A549 treated with AZD9567 at 1 μM for 4 hours (cell line): Measurements from ENCODE around the gene ZNF791. TPM values are rescaled to one million over a fixed set of nuclear protein-coding genes. Genes with fewer than 3 reads are reported as not detected.

Experiments used
- total RNA-seq: library from RNA; stranded (reverse); fragments of 200-300 nt; extraction: Qiagen RNA extraction; gene quantifications from 5 replicates; pipeline ENCODE4 v1.2.3, GENCODE V29; 2022; ENCODE audit not compliant: insufficient read depth

ZNF791 gene
- total RNA-seq: 4.5 to 11.0 TPM (median 5.7 TPM) in 5 replicates

GRCh38 chr19:12610540-12611360 is at the start of gene ZNF791, which contains the start of gene ZNF490:
Gene ZNF791, plus strand, starts transcription at chr19:12610920. Its CDS starts 160 bp downstream, at chr19:12611080.
Gene ZNF490, minus strand, starts transcription at chr19:12610813. Its CDS starts 133 bp downstream, at chr19:12610680.

GRCh38 chr19:12666265-12667048 is 55.7 kb downstream of the ZNF791 start, which contains the start of the genes MAN2B1 and WDR83:
Gene MAN2B1, minus strand, starts transcription at chr19:12666742. Its CDS starts 41 bp downstream, at chr19:12666701.
Gene WDR83, plus strand, starts transcription at chr19:12666807. Its CDS starts 2,984 bp downstream, at chr19:12669791.

GRCh38 chr19:12681074-12681987 is 70.6 kb downstream of the ZNF791 start, which contains the start of gene DHPS:
Gene DHPS, minus strand, starts transcription at chr19:12681880. Its CDS starts 114 bp downstream, at chr19:12681766.

Other genes with a start within 250 kb of the ZNF791 start
- gene ZNF442, start 245.2 kb upstream of the ZNF791 start, total RNA-seq: not detected in 5 replicates
- 1.5 to 3.3 TPM (median 1.7 TPM) in 5 replicates for gene ZNF799, start 209.6 kb upstream of the ZNF791 start, total RNA-seq
- 0.93 to 1.1 TPM (median 1.0 TPM) in 5 replicates for gene ZNF443, start 169.9 kb upstream of the ZNF791 start, total RNA-seq
- gene ZNF709, start 126.1 kb upstream of the ZNF791 start, total RNA-seq: not detected in 5 replicates
- 1.8 to 2.4 TPM (median 2.1 TPM) in 5 replicates for gene ZNF564, start 59.4 kb upstream of the ZNF791 start, total RNA-seq
- gene ZNF490, start 107 bp upstream of the ZNF791 start, total RNA-seq: 0.54 to 3.3 TPM (median 0.66 TPM) in 5 replicates
- gene MAN2B1, start 55.8 kb downstream of the ZNF791 start, total RNA-seq: 19.1 to 30.7 TPM (median 22.0 TPM) in 5 replicates
- gene WDR83, start 55.9 kb downstream of the ZNF791 start, total RNA-seq: 8.4 to 11.5 TPM (median 10.0 TPM) in 5 replicates
- gene DHPS, start 71.0 kb downstream of the ZNF791 start, total RNA-seq: 29.7 to 49.1 TPM (median 48.2 TPM) in 5 replicates
- not detected in 5 replicates for gene GNG14, start 77.1 kb downstream of the ZNF791 start, total RNA-seq
- gene FBXW9, start 85.7 kb downstream of the ZNF791 start, total RNA-seq: 11.4 to 14.6 TPM (median 13.9 TPM) in 5 replicates
- 31.3 to 35.3 TPM (median 33.6 TPM) in 5 replicates for gene TNPO2, start 113.0 kb downstream of the ZNF791 start, total RNA-seq
- gene TRIR, start 123.8 kb downstream of the ZNF791 start, total RNA-seq: 118 to 201 TPM (median 193 TPM) in 5 replicates
- gene GET3, start 126.6 kb downstream of the ZNF791 start, total RNA-seq: 83.8 to 103 TPM (median 99.2 TPM) in 5 replicates
- 0.59 to 1.0 TPM (median 0.79 TPM) in 4 of 5 replicates, not detected in the other for gene BEST2, start 140.9 kb downstream of the ZNF791 start, total RNA-seq
- gene HOOK2, start 164.6 kb downstream of the ZNF791 start, total RNA-seq: 9.8 to 14.0 TPM (median 12.8 TPM) in 5 replicates
- 110 to 185 TPM (median 160 TPM) in 5 replicates for gene JUNB, start 180.6 kb downstream of the ZNF791 start, total RNA-seq
- 0.47 to 0.91 TPM (median 0.66 TPM) in 4 of 5 replicates, not detected in the other for gene PRDX2, start 190.9 kb downstream of the ZNF791 start, total RNA-seq
- 9.1 to 13.7 TPM (median 11.8 TPM) in 4 of 5 replicates, not detected in the other for gene THSD8, start 191.1 kb downstream of the ZNF791 start, total RNA-seq
- gene RNASEH2A, start 195.7 kb downstream of the ZNF791 start, total RNA-seq: 39.4 to 50.4 TPM (median 46.8 TPM) in 5 replicates
- gene RTBDN, start 223.7 kb downstream of the ZNF791 start, total RNA-seq: 0.08 to 0.09 TPM in 2 of 5 replicates, not detected in the others
- gene MAST1, start 227.6 kb downstream of the ZNF791 start, total RNA-seq: 1.5 to 7.0 TPM (median 1.7 TPM) in 5 replicates